ENCODE results near the gene RTKN. TPM values are rescaled to one million over a fixed set of nuclear protein-coding genes. Genes with fewer than 3 reads are reported as not detected.
"Not testable (repeated sequence)": the region's sequence is repeated elsewhere in the genome, so short reads cannot be mapped to it uniquely, and the experiment has no call there.

Gene RTKN
- polyA plus RNA-seq, 1 of the 3 experiments (the other 2 are of a cell fraction), result 22.6 TPM

DNA sequence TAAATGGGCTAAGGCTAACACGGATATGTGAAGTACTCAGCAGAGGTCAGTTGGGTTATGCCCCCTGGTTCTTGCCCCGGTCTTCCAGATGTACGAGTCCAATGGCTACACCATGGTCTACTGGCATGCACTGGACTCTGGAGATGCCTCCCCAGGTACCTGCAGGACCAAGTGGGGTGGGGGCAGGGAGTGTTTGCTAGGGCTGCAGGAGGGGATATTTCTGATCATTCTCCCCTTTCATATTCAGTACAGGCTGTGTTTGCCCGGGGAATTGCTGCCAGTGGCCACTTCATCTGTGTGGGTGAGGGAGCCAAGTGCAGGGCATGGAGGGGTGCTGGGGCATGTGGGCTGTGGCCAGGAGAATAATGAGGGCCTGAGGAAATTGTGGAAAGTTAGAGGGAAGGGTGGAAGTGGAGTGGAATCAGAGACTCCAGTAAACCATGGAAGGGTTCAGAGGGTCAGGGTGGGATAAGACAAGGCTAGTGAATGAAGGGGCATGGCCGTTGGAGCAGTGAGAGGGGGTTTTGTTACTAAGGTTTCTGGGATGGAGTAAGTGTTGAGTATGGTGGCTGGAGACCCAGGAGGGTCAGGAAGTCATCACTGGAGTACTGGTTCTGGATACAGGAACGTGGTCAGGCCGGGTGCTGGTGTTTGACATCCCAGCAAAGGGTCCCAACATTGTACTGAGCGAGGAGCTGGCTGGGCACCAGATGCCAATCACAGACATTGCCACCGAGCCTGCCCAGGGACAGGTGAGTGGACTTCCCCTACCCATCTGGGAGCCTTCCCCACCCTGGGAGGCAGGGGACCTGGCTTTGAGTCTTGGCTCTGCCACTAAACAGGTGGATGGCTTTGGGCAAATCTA lies 18.3 kb downstream of the RTKN start (continued):
- TF ChIP-seq, protein P1, sequence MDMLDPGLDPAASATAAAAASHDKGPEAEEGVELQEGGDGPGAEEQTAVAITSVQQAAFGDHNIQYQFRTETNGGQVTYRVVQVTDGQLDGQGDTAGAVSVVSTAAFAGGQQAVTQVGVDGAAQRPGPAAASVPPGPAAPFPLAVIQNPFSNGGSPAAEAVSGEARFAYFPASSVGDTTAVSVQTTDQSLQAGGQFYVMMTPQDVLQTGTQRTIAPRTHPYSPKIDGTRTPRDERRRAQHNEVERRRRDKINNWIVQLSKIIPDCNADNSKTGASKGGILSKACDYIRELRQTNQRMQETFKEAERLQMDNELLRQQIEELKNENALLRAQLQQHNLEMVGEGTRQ (IDR thresholded peaks at IDR 0.05; ENCODE audit: borderline replicate concordance, low read depth, low read length), result no peak

- Histone ChIP-seq H3K9me2 (no peaks in the 10 kb centered on the region), H2AFZ (ENCODE audit: low read depth) (peak within 1 kb of the TSS; percentile 95), H3K27ac (ENCODE audit: low read depth in 2 of 2, low read length in 1 of 2) (peak within 1 kb of the TSS; percentile 82 to 94), H3K79me2 (ENCODE audit: insufficient read depth) (no peaks in the 10 kb centered on the region), H3K9me3 (no peaks in the 10 kb centered on the region), H3F3A (replicated peaks; ENCODE audit: insufficient read depth) (peaks cover 4% of the 10 kb centered on the region), H3K9ac (peak within 1 kb of the TSS; percentile 81), H3K4me1 (ENCODE audit: control insufficient read depth in 1 of 2, insufficient read depth in 2 of 2, low read depth in 1 of 2, low read length in 1 of 2) (peaks cover 0 to 16% of the 10 kb centered on the region in 2 experiments; a peak in 1 of 4 replicates), H3K4me3 (ENCODE audit: low read depth in 2 of 2, low read length in 1 of 2) (peak within 1 kb of the TSS; percentile 87), H3K27me3 (ENCODE audit: insufficient read depth) (no peaks in the 10 kb centered on the region), H4K20me1 (ENCODE audit: insufficient read depth) (no peaks in the 10 kb centered on the region), H3K4me2 (peak within 1 kb of the TSS; percentile 75), H3K36me3 (replicated peaks in 1 of 2; ENCODE audit: control insufficient read depth in 1 of 2, insufficient read depth in 2 of 2, low read length in 1 of 2) (peaks cover 6 to 10% of the 10 kb centered on the region in 2 experiments)
- peak; percentile 98 for DNase-seq
- CTCF ChIA-PET, result interaction anchor here (0.7 to 3.8 kb wide), 10 partner anchors 9 to 171 kb away, joined by 3 to 22 read pairs (median 4); partner anchors contain the start of gene INO80B
- 1% methylated on average over 17 of the region's 57 CpGs for WGBS (ENCODE audit: low lambda C conversion rate)
- TF ChIP-seq, protein P2, sequence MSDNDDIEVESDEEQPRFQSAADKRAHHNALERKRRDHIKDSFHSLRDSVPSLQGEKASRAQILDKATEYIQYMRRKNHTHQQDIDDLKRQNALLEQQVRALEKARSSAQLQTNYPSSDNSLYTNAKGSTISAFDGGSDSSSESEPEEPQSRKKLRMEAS (IDR thresholded peaks at IDR 0.05; ENCODE audit: low read depth), result peak; percentile 93
- peak; percentile 70; the same call in 1 of the 2 replicates for TF ChIP-seq YY1 (IDR thresholded peaks at IDR 0.05; ENCODE audit: low read depth)
- TF ChIP-seq MXI1 (IDR thresholded peaks at IDR 0.05; ENCODE audit: low read depth, low read length), result peak; percentile 98
- peak; percentile 84 for TF ChIP-seq POLR2AphosphoS5 (IDR thresholded peaks at IDR 0.05; ENCODE audit: low read depth, low read length)
- TF ChIP-seq FOXJ3 (CRISPR knock-in tag; IDR thresholded peaks at IDR 0.05), result 0 out of 2 replicates have a peak, but pooled peaks have one; percentile 36
- TF ChIP-seq CHD2 (IDR thresholded peaks at IDR 0.05; ENCODE audit: low read length, partially characterized antibody), result no peak
- TF ChIP-seq, protein P1 (IDR thresholded peaks at IDR 0.05; ENCODE audit: borderline replicate concordance, low read depth, low read length), result no peak
- TF ChIP-seq, protein P3, sequence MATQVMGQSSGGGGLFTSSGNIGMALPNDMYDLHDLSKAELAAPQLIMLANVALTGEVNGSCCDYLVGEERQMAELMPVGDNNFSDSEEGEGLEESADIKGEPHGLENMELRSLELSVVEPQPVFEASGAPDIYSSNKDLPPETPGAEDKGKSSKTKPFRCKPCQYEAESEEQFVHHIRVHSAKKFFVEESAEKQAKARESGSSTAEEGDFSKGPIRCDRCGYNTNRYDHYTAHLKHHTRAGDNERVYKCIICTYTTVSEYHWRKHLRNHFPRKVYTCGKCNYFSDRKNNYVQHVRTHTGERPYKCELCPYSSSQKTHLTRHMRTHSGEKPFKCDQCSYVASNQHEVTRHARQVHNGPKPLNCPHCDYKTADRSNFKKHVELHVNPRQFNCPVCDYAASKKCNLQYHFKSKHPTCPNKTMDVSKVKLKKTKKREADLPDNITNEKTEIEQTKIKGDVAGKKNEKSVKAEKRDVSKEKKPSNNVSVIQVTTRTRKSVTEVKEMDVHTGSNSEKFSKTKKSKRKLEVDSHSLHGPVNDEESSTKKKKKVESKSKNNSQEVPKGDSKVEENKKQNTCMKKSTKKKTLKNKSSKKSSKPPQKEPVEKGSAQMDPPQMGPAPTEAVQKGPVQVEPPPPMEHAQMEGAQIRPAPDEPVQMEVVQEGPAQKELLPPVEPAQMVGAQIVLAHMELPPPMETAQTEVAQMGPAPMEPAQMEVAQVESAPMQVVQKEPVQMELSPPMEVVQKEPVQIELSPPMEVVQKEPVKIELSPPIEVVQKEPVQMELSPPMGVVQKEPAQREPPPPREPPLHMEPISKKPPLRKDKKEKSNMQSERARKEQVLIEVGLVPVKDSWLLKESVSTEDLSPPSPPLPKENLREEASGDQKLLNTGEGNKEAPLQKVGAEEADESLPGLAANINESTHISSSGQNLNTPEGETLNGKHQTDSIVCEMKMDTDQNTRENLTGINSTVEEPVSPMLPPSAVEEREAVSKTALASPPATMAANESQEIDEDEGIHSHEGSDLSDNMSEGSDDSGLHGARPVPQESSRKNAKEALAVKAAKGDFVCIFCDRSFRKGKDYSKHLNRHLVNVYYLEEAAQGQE (IDR thresholded peaks at IDR 0.05; ENCODE audit: low read depth, low read length), result peak; percentile 8; the same call in 1 of the 2 replicates
- TF ChIP-seq ELF1 (IDR thresholded peaks at IDR 0.05), result peak; percentile 30; the same call in 1 of the 2 replicates
- TF ChIP-seq TAF1 (IDR thresholded peaks at IDR 0.05; ENCODE audit: borderline replicate concordance, low read depth, low read length), result peak; percentile 76; the same call in 1 of the 2 replicates
- peak; percentile 12 for TF ChIP-seq SIN3A (IDR thresholded peaks at IDR 0.05; ENCODE audit: borderline replicate concordance, low read depth, low read length)
- no peak; the same call in 1 of the 2 replicates for TF ChIP-seq RCOR1 (IDR thresholded peaks at IDR 0.05; ENCODE audit: low read length)
- POLR2A ChIA-PET, result interaction anchor here (0.7 to 3.1 kb wide), 14 partner anchors 9 to 243 kb away, joined by 3 to 28 read pairs (median 4); partner anchors contain the start of genes CCDC142, DCTN1, INO80B and MOB1A
Measured at GRCh38 chr2:74421221-74421870, 20.4 kb downstream of the RTKN start, which contains the start of the genes C2orf81 and WDR54. C2orf81 (minus strand) TSS chr2:74421619; CDS start chr2:74421560, 59 bp downstream. WDR54 (plus strand) TSS chr2:74421730; CDS start chr2:74422154, 424 bp downstream.

DNA sequence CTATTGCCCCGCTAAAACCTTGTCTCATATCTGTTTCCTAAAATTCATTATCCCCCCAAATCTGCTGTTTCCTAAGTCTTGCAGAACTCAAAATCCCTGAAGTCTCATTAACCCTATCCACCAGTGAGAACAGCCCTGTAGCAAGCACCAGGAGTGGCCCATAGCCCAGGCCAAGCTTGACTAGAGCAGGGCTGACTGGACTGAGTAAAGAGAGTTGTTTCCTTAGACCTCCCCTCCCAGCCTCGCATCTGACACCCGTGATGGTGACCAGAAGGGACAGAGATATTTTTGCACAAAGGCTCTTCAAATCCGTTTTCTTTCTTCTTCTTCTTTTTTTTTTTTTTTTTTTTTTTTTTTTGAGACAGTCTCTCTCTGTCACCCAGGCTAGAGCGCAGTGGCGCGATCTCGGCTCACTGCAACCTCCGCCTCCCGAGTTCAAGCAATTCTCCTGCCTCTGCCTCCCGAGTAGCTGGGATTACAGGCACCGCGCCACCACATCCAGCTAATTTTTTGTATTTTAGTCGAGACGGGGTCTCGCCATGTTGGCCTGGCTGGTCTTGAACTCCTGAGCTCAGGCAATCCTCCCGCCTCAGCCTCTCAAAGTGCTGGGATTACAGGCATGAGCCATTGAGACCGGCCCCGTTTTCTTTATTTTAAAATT lies 21.2 kb downstream of the RTKN start:
- H3K36me3 ChIP-seq (replicated peaks in 1 of 2; ENCODE audit: control insufficient read depth in 1 of 2, insufficient read depth in 2 of 2, low read length in 1 of 2); H3F3A ChIP-seq (replicated peaks; ENCODE audit: insufficient read depth); H3K9me2 ChIP-seq; DNase-seq; H3K9me3 ChIP-seq; H3K27me3 ChIP-seq (ENCODE audit: insufficient read depth); H4K20me1 ChIP-seq (ENCODE audit: insufficient read depth); H3K79me2 ChIP-seq (ENCODE audit: insufficient read depth): not testable (repeated sequence)
- Histone ChIP-seq H2AFZ (ENCODE audit: low read depth) (peak overlapping the region; percentile 81; the same call in 1 of the 2 replicates), H3K4me1 (ENCODE audit: control insufficient read depth in 1 of 2, insufficient read depth in 2 of 2, low read depth in 1 of 2, low read length in 1 of 2) (peaks cover 0 to 16% of the 10 kb centered on the region in 2 experiments; a peak in 1 of 4 replicates), H3K9ac (peak overlapping the region; percentile 81), H3K4me3 (ENCODE audit: low read depth in 2 of 2, low read length in 1 of 2) (peak overlapping the region; percentile 87), H3K4me2 (peak overlapping the region; percentile 75), H3K27ac (ENCODE audit: low read depth in 2 of 2, low read length in 1 of 2) (peak overlapping the region; percentile 82 to 94)
- ChIA-PET POLR2A (interaction anchor here (0.7 to 3.1 kb wide), 13 partner anchors 8 to 242 kb away, joined by 3 to 28 read pairs (median 4); partner anchors contain the start of genes CCDC142, DCTN1, INO80B and MOB1A), CTCF (interaction anchor here (0.7 to 3.8 kb wide), 7 partner anchors 8 to 171 kb away, joined by 3 to 22 read pairs (median 4); no protein-coding TSS in a partner anchor)
- WGBS (ENCODE audit: low lambda C conversion rate), result 52% methylated on average over 19 of the region's 19 CpGs
